Parathyroid adenoma (tissue), 2 donors: ENCODE measurements around the gene RASSF3.

Experiments
- H2AFZ ChIP-seq: fragments of 300-600 bp; sonication (generic); one replicate; pipeline ENCODE4 v1.7.0; 2017; ENCODE audit warnings: antibody characterized with exemption, mild to moderate bottlenecking
- H3K27ac ChIP-seq: fragments of 300-600 bp; sonication (generic); one replicate; pipeline ENCODE4 v1.7.0; 2017
- H3K27me3 ChIP-seq: fragments of 300-600 bp; sonication (generic); one replicate; pipeline ENCODE4 v1.7.0; 2017; ENCODE audit warnings: low read length; ENCODE audit not compliant: control insufficient read depth, insufficient read depth
- H3K36me3 ChIP-seq: fragments of 300-600 bp; sonication (generic); one replicate; pipeline ENCODE4 v1.7.0; 2017; ENCODE audit warnings: low read length; ENCODE audit not compliant: control insufficient read depth, insufficient read depth
- H3K4me1 ChIP-seq: fragments of 300-600 bp; sonication (generic); one replicate; pipeline ENCODE4 v1.7.0; 2017; ENCODE audit warnings: control low read depth
- H3K4me2 ChIP-seq: fragments of 300-600 bp; sonication (generic); one replicate; pipeline ENCODE4 v1.7.0; 2017; ENCODE audit warnings: low read length
- H3K4me3 ChIP-seq: fragments of 300-600 bp; sonication (generic); one replicate; pipeline ENCODE4 v1.7.0; 2017; ENCODE audit warnings: low read depth, low read length
- H3K79me2 ChIP-seq: fragments of 300-600 bp; sonication (generic); one replicate; pipeline ENCODE4 v1.7.0; 2017; ENCODE audit warnings: control low read depth
- H3K9ac ChIP-seq: fragments of 300-600 bp; sonication (generic); one replicate; pipeline ENCODE4 v1.7.0; 2017; ENCODE audit warnings: mild to moderate bottlenecking
- H3K9me3 ChIP-seq: fragments of 300-600 bp; sonication (generic); one replicate; pipeline ENCODE4 v1.7.0; 2017; ENCODE audit warnings: low read length; ENCODE audit not compliant: control insufficient read depth
- TF ChIP-seq, protein P1 (sequence below): fragments of 300-600 bp; sonication (generic); IDR thresholded peaks from one replicate; pipeline ENCODE4 v1.7.0; 2017; ENCODE audit warnings: antibody characterized with exemption, mild to moderate bottlenecking
- donor health status: primary hyperparathyroidism.

RASSF3 gene

DNA sequence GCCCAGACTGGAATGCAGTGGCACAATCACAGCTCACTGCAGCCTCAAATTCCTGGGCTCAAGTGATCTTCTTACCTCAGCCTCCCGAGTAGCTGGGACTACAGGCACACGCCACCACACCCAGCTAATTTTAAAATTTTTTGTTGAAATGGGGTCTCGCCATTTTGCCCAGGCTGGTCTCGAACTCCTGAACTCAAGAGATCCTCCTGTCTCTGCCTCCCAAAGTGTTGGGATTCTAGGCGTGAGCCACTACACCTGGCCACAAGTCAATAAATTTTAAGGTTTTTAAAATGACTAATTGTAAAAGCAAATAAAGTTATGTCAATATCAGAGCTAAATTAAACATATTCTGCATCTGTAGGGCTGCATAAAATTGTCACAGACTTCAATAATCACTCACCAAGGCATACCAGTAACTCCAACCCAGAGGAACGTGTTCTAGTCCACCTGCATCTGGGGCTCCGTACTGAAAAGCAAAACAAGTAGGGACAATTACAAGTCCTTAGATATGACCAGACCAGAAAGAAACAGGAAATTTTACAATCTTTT is 135.0 kb downstream of the RASSF3 start:
- no peaks in the 10 kb centered on the region for H3K4me1 ChIP-seq
- H3K4me3 ChIP-seq = no peak overlapping the region
- H3K27ac ChIP-seq = no peak overlapping the region
- no peak overlapping the region for H2AFZ ChIP-seq
- no peak overlapping the region for H3K4me2 ChIP-seq
- TF ChIP-seq, protein P1, sequence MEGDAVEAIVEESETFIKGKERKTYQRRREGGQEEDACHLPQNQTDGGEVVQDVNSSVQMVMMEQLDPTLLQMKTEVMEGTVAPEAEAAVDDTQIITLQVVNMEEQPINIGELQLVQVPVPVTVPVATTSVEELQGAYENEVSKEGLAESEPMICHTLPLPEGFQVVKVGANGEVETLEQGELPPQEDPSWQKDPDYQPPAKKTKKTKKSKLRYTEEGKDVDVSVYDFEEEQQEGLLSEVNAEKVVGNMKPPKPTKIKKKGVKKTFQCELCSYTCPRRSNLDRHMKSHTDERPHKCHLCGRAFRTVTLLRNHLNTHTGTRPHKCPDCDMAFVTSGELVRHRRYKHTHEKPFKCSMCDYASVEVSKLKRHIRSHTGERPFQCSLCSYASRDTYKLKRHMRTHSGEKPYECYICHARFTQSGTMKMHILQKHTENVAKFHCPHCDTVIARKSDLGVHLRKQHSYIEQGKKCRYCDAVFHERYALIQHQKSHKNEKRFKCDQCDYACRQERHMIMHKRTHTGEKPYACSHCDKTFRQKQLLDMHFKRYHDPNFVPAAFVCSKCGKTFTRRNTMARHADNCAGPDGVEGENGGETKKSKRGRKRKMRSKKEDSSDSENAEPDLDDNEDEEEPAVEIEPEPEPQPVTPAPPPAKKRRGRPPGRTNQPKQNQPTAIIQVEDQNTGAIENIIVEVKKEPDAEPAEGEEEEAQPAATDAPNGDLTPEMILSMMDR = no peak
- H3K9ac ChIP-seq = no peak overlapping the region
- H3K9me3 ChIP-seq = no peaks in the 10 kb centered on the region
- no peaks in the 10 kb centered on the region for H3K36me3 ChIP-seq
- H3K27me3 ChIP-seq = no peaks in the 10 kb centered on the region
- no peaks in the 10 kb centered on the region for H3K79me2 ChIP-seq

DNA sequence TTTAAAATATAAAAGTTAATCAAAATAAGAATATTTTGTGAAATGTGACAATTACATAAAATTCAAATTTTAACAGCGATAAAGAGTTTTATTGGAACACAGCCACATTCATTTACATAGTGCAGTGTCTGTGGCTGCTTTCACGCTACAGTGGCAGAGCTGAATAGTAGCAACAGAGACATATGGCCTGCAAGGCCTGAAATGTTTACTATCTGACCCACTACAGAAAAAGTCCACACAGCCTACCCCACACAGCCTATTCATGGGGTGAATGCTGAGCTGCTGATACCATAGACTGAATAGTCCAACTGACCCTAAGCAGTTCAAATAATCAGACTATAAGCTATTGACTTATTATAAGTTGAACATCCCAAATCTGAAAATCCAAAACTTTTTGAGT is 135.7 kb downstream of the RASSF3 start:
- Histone ChIP-seq H3K4me3 (no peak overlapping the region), H3K36me3 (no peaks in the 10 kb centered on the region), H2AFZ (no peak overlapping the region), H3K9me3 (no peaks in the 10 kb centered on the region), H3K79me2 (no peaks in the 10 kb centered on the region), H3K9ac (no peak overlapping the region), H3K27ac (no peak overlapping the region), H3K4me2 (no peak overlapping the region), H3K27me3 (no peaks in the 10 kb centered on the region), H3K4me1 (no peaks in the 10 kb centered on the region)
- TF ChIP-seq, protein P1 = no peak

DNA sequence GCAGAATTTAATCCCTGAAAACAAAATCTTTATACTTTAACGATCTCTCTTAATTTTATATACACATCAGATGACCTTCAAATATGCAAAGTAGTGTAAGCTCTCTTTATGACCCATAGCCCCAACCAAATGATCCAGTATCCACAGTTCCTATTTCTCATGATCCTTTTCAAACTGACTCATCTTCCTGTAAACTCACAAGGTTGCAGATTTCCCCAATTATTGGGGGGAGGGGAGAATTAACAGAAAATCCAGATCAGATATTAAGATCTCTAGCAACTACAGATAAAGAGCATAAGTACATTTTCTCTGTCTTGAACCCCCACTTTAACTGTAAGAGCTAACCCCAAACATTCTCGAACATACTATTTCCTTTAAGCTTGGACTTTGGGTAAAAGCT is 136.4 kb downstream of the RASSF3 start:
- Histone ChIP-seq H3K9me3 (no peaks in the 10 kb centered on the region), H2AFZ (no peak overlapping the region), H3K9ac (no peak overlapping the region), H3K27ac (no peak overlapping the region), H3K27me3 (no peaks in the 10 kb centered on the region), H3K4me2 (no peak overlapping the region), H3K4me1 (no peaks in the 10 kb centered on the region), H3K36me3 (no peaks in the 10 kb centered on the region), H3K79me2 (no peaks in the 10 kb centered on the region), H3K4me3 (no peak overlapping the region)
- TF ChIP-seq, protein P1 = no peak
